PC-3 (cell line): ENCODE results near the gene JSRP1. TPM values are rescaled to one million over a fixed set of nuclear protein-coding genes. Genes with fewer than 3 reads are reported as not detected.

Experiments
- ATAC-seq: fragments of 200-7000 bp; cut with Tn5 transposase; 2 replicates; pipeline ENCODE4 v1.9.1; 2020; ENCODE audit warnings: mild to moderate bottlenecking, moderate library complexity
- BruUV-seq: library from RNA; stranded (reverse); fragments of 400-500 nt; replicated peaks from 2 replicates; lab custom pipeline; 2021; lab: Mats Ljungman, UMichigan
- CTCF ChIA-PET: fragments of 300-600 bp; sonication (Branson Sonifier 250); formaldehyde crosslinking; loops from one replicate; lab custom pipeline; 2022; ENCODE audit warnings: antibody characterized with exemption; lab: Charles Lee
- POLR2A ChIA-PET: fragments of 300-600 bp; sonication (Branson Sonifier 250); formaldehyde crosslinking; loops from one replicate; lab custom pipeline; 2022; ENCODE audit warnings: antibody characterized with exemption; ENCODE audit not compliant: unreplicated experiment; lab: Charles Lee
- DNase-seq: peaks from one replicate; pipeline ENCODE4 v3.0.0-alpha.2; 2015
- H2AFZ ChIP-seq: fragments of 300-600 bp; sonication (generic); 2 replicates; pipeline ENCODE4 v1.6.0; 2016; ENCODE audit warnings: antibody characterized with exemption, low read length
- H3F3A ChIP-seq: fragments of 300-600 bp; sonication (generic); one replicate; pipeline ENCODE4 v1.6.0; 2017; ENCODE audit warnings: antibody characterized with exemption, low read length, control low read depth, mild to moderate bottlenecking; ENCODE audit not compliant: unreplicated experiment
- H3K27ac ChIP-seq: fragments of 300-600 bp; sonication (generic); 2 replicates; pipeline ENCODE4 v1.5.1; 2016; ENCODE audit warnings: mild to moderate bottlenecking, low read length
- H3K27me3 ChIP-seq: fragments of 300-600 bp; sonication (generic); 2 replicates; pipeline ENCODE4 v1.6.1; 2016; ENCODE audit warnings: low read length, mixed read lengths
- H3K36me3 ChIP-seq: fragments of 300-600 bp; sonication (generic); 2 replicates; pipeline ENCODE4 v1.6.1; 2016; ENCODE audit warnings: low read depth, mixed run types, low read length, mixed read lengths
- H3K4me1 ChIP-seq: fragments of 300-600 bp; sonication (generic); 2 replicates; pipeline ENCODE4 v1.5.1; 2016; ENCODE audit warnings: low read length; ENCODE audit not compliant: insufficient read depth
- H3K4me2 ChIP-seq: fragments of 300-600 bp; sonication (generic); 2 replicates; pipeline ENCODE4 v1.6.0; 2016; ENCODE audit warnings: low read length
- H3K4me3 ChIP-seq: fragments of 300-600 bp; sonication (generic); 2 replicates; pipeline ENCODE4 v1.5.1; 2016; ENCODE audit warnings: mild to moderate bottlenecking, low read length, mixed read lengths
- H3K79me2 ChIP-seq: fragments of 300-600 bp; sonication (generic); 2 replicates; pipeline ENCODE4 v1.6.1; 2017; ENCODE audit warnings: low read length, mixed read lengths
- H3K9ac ChIP-seq: fragments of 300-600 bp; sonication (generic); 2 replicates; pipeline ENCODE4 v1.6.0; 2016; ENCODE audit warnings: mild to moderate bottlenecking, low read length
- H3K9me2 ChIP-seq: fragments of 300-600 bp; sonication (generic); replicated peaks from 2 replicates; pipeline ENCODE4 v1.6.1; 2016; ENCODE audit warnings: mixed run types, low read length, mixed read lengths
- H3K9me3 ChIP-seq: fragments of 300-600 bp; sonication (generic); 2 replicates; pipeline ENCODE4 v1.6.1; 2016; ENCODE audit warnings: low read length, mixed read lengths
- H4K20me1 ChIP-seq: fragments of 300-600 bp; sonication (generic); 2 replicates; pipeline ENCODE4 v1.6.1; 2016; ENCODE audit warnings: low read length, mixed read lengths
- EZH2 ChIP-seq: fragments of 300-600 bp; sonication (generic); IDR thresholded peaks from one replicate; pipeline ENCODE4 v1.6.1; 2017; ENCODE audit warnings: antibody characterized with exemption, mild to moderate bottlenecking, low read length; ENCODE audit not compliant: unreplicated experiment
- EZH2phosphoT487 ChIP-seq: fragments of 300-600 bp; sonication (generic); IDR thresholded peaks from 2 replicates; pipeline ENCODE4 v1.6.1; 2018; ENCODE audit warnings: mild to moderate bottlenecking, antibody characterized with exemption, low read length, borderline replicate concordance
- intact Hi-C: fragments of 100-400 bp; cut with micrococcal nuclease; formaldehyde crosslinking; loops from 2 replicates; pipeline ENCODE4 v1.9.0; 2023
- total RNA-seq: library from RNA; depleted of rRNA; stranded (reverse); fragments of >200 nt; gene quantifications from 2 replicates; pipeline ENCODE4 v1.2.3, GENCODE V29; 2014
- TF ChIP-seq, protein P1 (sequence below): fragments of 300-600 bp; sonication (generic); conservative IDR thresholded peaks from 2 replicates; pipeline ENCODE4 v1.5.1; 2017; ENCODE audit warnings: antibody characterized with exemption, low read depth, mild to moderate bottlenecking, low read length

Gene JSRP1
- total RNA-seq, 1 experiment from 2014 or later, result not detected

DNA sequence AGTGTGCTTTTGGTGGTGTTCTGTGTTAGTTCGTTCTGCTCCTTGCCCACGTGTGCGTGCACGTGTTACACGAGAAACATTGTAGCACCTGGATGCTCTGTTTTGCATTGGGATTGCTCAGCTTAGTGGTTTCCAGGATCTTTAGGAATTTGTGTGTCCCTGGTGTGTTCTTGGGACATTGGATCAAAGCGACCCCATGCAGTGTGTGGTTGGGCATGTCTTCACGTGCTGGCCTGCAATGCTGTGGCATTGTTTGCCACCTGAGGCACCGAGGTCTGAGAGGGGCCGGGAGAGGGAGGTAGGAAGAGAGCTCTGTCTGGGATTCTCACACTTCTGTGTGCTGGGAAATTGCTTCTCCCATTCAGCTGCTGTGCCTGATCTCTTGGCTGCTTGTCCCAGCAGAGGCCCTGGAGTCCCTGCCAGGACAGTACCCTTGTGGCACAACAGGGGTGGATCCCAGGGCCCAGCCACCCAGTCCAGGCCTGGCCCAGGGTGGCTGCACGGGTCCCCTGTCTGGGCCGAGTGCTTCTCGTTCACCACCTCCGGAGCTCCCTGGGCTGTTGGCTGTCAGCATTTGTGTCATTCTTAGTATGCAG, 31.4 kb downstream of the JSRP1 start:
- no peak overlapping the region for H3K9ac ChIP-seq
- H3K27ac ChIP-seq, result no peak overlapping the region
- CTCF ChIA-PET, result no interaction called here
- TF ChIP-seq, protein P1, sequence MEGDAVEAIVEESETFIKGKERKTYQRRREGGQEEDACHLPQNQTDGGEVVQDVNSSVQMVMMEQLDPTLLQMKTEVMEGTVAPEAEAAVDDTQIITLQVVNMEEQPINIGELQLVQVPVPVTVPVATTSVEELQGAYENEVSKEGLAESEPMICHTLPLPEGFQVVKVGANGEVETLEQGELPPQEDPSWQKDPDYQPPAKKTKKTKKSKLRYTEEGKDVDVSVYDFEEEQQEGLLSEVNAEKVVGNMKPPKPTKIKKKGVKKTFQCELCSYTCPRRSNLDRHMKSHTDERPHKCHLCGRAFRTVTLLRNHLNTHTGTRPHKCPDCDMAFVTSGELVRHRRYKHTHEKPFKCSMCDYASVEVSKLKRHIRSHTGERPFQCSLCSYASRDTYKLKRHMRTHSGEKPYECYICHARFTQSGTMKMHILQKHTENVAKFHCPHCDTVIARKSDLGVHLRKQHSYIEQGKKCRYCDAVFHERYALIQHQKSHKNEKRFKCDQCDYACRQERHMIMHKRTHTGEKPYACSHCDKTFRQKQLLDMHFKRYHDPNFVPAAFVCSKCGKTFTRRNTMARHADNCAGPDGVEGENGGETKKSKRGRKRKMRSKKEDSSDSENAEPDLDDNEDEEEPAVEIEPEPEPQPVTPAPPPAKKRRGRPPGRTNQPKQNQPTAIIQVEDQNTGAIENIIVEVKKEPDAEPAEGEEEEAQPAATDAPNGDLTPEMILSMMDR, result no peak
- TF ChIP-seq EZH2phosphoT487 (no peak), EZH2 (no peak)
- no peaks in the 10 kb centered on the region for H3K27me3 ChIP-seq
- no peak overlapping the region for H3K4me2 ChIP-seq
- no peaks in the 10 kb centered on the region for H3F3A ChIP-seq
- no peak overlapping the region for H3K4me3 ChIP-seq
- POLR2A ChIA-PET, result no interaction called here
- ATAC-seq (no peak), DNase-seq (no peak)
- no peaks in the 10 kb centered on the region for H4K20me1 ChIP-seq
- H3K9me2 ChIP-seq, result no peaks in the 10 kb centered on the region
- H3K9me3 ChIP-seq, result no peaks in the 10 kb centered on the region
- intact Hi-C loops, result no loop called here
- no peaks in the 10 kb centered on the region for H3K4me1 ChIP-seq
- no peak overlapping the region for H2AFZ ChIP-seq
- peaks cover 2% of the 10 kb centered on the region; the same call in 1 of the 2 replicates for H3K36me3 ChIP-seq
- no TSS peak for BruUV-seq
- H3K79me2 ChIP-seq, result no peaks in the 10 kb centered on the region

DNA sequence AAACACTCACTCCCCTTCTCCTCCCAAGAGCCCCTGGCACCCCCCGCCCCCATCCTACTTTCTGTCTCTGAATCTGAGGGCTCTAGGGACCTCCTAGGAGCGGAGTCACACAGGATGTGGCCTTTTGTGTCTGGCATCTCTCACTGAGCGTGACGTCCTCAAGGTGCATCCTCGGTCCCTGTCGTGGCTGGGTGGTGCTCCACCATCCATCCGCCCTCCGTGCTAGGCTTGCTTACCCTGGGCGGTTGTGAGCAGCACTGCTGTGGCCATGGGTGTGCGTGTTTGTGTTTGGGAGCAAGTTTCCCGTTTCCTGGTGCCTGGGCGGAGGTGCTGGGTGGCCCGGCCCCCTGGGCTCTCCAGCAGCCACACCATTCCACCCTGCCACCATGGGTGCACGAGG, 32.3 kb downstream of the JSRP1 start:
- no peak for DNase-seq
- Histone ChIP-seq H3K79me2 (no peaks in the 10 kb centered on the region), H2AFZ (no peak overlapping the region), H3K4me2 (no peak overlapping the region), H3K4me3 (no peak overlapping the region), H3K27ac (no peak overlapping the region), H3K4me1 (no peaks in the 10 kb centered on the region), H4K20me1 (no peaks in the 10 kb centered on the region), H3F3A (no peaks in the 10 kb centered on the region), H3K9me3 (no peaks in the 10 kb centered on the region), H3K27me3 (no peaks in the 10 kb centered on the region), H3K9ac (no peak overlapping the region), H3K9me2 (no peaks in the 10 kb centered on the region), H3K36me3 (peaks cover 2% of the 10 kb centered on the region; the same call in 1 of the 2 replicates)
- ChIA-PET POLR2A (no interaction called here), CTCF (no interaction called here)
- intact Hi-C loops, result no loop called here
- no peak for TF ChIP-seq EZH2
- TF ChIP-seq EZH2phosphoT487, result no peak
- TF ChIP-seq, protein P1, result no peak
- no TSS peak for BruUV-seq
- ATAC-seq, result no peak

DNA sequence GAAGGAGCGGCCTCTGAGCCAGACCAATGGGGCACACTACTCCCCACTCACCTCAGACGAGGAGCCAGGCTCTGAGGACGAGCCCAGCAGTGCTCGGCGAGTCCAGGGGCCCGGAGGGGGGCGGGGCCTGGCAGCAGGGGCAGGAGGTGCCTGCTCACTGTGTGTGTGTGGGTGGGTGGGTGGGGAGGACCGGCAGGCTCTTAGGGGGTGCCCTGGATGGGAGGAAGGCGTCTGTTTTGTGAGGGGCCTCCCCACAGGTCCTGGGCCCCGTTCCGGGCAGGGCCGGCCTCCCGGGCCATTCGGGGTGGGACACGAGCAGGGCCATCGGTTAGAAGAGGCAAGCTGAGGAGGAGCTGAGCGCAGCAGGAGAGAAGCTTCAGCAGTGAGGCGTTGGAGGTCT, 32.8 kb downstream of the JSRP1 start:
- ATAC-seq (no peak), DNase-seq (no peak)
- Histone ChIP-seq H3K4me3 (no peak overlapping the region), H4K20me1 (no peaks in the 10 kb centered on the region), H3K9me2 (no peaks in the 10 kb centered on the region), H3K4me1 (no peaks in the 10 kb centered on the region), H3K9me3 (no peaks in the 10 kb centered on the region), H3K36me3 (peaks cover 2% of the 10 kb centered on the region; the same call in 1 of the 2 replicates), H3K27me3 (no peaks in the 10 kb centered on the region), H3F3A (no peaks in the 10 kb centered on the region), H3K9ac (no peak overlapping the region), H3K79me2 (no peaks in the 10 kb centered on the region), H3K4me2 (no peak overlapping the region), H3K27ac (no peak overlapping the region), H2AFZ (no peak overlapping the region)
- intact Hi-C loops, result no loop called here
- ChIA-PET CTCF (no interaction called here), POLR2A (no interaction called here)
- BruUV-seq, result no TSS peak
- TF ChIP-seq EZH2phosphoT487 (no peak), EZH2 (no peak)
- TF ChIP-seq, protein P1, result no peak
